Measurements from ENCODE around the gene STK40.
A peak's percentile ranks its signal among the peaks of the same experiment; 100 is the strongest.

STK40 gene

GRCh38 chr1:36330940-36331339 lies 54.8 kb downstream of the STK40 start:
- TF ChIP-seq ZNF274 (IDR thresholded peaks at IDR 0.05; ENCODE audit: low read depth, low read length): no peak
- no peak overlapping the region for H3K4me3 ChIP-seq (ENCODE audit: low read length)

GRCh38 chr1:36329817-36330216 lies 55.9 kb downstream of the STK40 start:
- TF ChIP-seq ZNF274 (IDR thresholded peaks at IDR 0.05; ENCODE audit: low read depth, low read length): no peak
- no peak overlapping the region for H3K4me3 ChIP-seq (ENCODE audit: low read length)

GRCh38 chr1:36328713-36329112 lies 57.0 kb downstream of the STK40 start:
- TF ChIP-seq ZNF274 (IDR thresholded peaks at IDR 0.05; ENCODE audit: low read depth, low read length): no peak
- no peak overlapping the region for H3K4me3 ChIP-seq (ENCODE audit: low read length)

- TF ChIP-seq ZNF274 (IDR thresholded peaks at IDR 0.05; ENCODE audit: low read depth, low read length): no peak
- no peak overlapping the region for H3K4me3 ChIP-seq (ENCODE audit: low read length)
Observed at GRCh38 chr1:36328088-36328480, 57.6 kb downstream of the STK40 start.

- no peak for TF ChIP-seq ZNF274 (IDR thresholded peaks at IDR 0.05; ENCODE audit: low read depth, low read length)
- no peak overlapping the region for H3K4me3 ChIP-seq (ENCODE audit: low read length)
Observed at GRCh38 chr1:36327421-36328087, 58.2 kb downstream of the STK40 start.

- no peak overlapping the region for H3K4me3 ChIP-seq (ENCODE audit: low read length)
- no peak for TF ChIP-seq ZNF274 (IDR thresholded peaks at IDR 0.05; ENCODE audit: low read depth, low read length)
Observed at GRCh38 chr1:36326499-36326898, 59.2 kb downstream of the STK40 start.

GRCh38 chr1:36324353-36324703 lies 61.4 kb downstream of the STK40 start:
- TF ChIP-seq ZNF274 (IDR thresholded peaks at IDR 0.05; ENCODE audit: low read depth, low read length): no peak
- H3K4me3 ChIP-seq (ENCODE audit: low read length): no peak overlapping the region

- no peak for TF ChIP-seq ZNF274 (IDR thresholded peaks at IDR 0.05; ENCODE audit: low read depth, low read length)
- peak within 1 kb of the TSS; percentile 55; the same call in 1 of the 2 replicates for H3K4me3 ChIP-seq (ENCODE audit: low read length)
Observed at GRCh38 chr1:36323636-36324352, 61.9 kb downstream of the STK40 start, which contains the start of gene EVA1B. TSS of gene EVA1B (minus strand) at chr1:36323645. CDS start at chr1:36323037, 608 bp downstream.

GRCh38 chr1:36322786-36323635 lies 62.7 kb downstream of the STK40 start:
- no peak for TF ChIP-seq ZNF274 (IDR thresholded peaks at IDR 0.05; ENCODE audit: low read depth, low read length)
- peak overlapping the region; percentile 55; the same call in 1 of the 2 replicates for H3K4me3 ChIP-seq (ENCODE audit: low read length)

- no peak overlapping the region for H3K4me3 ChIP-seq (ENCODE audit: low read length)
Observed at GRCh38 chr1:36322041-36322785, 63.5 kb downstream of the STK40 start.

GRCh38 chr1:36321119-36321951 lies 64.4 kb downstream of the STK40 start:
- TF ChIP-seq ZNF274 (IDR thresholded peaks at IDR 0.05; ENCODE audit: low read depth, low read length): no peak
- H3K4me3 ChIP-seq (ENCODE audit: low read length): no peak overlapping the region; the same call in 1 of the 2 replicates

More at GRCh38 chr1:36322041-36322785, 63.5 kb downstream of the STK40 start:
- no peak for TF ChIP-seq ZNF274 (IDR thresholded peaks at IDR 0.05; ENCODE audit: low read depth, low read length)

- no peak overlapping the region; the same call in 1 of the 2 replicates for H3K4me3 ChIP-seq (ENCODE audit: low read length)
- no peak for TF ChIP-seq ZNF274 (IDR thresholded peaks at IDR 0.05; ENCODE audit: low read depth, low read length)
Observed at GRCh38 chr1:36320767-36321118, 65.0 kb downstream of the STK40 start.

- H3K4me3 ChIP-seq (ENCODE audit: low read length): no peak overlapping the region
- TF ChIP-seq ZNF274 (IDR thresholded peaks at IDR 0.05; ENCODE audit: low read depth, low read length): no peak
Observed at GRCh38 chr1:36320291-36320761, 65.4 kb downstream of the STK40 start.

Measured in GM08714 (cell line).